MM.1S (cell line): ENCODE data around the gene TERT.

Experiments
- EZH2 ChIP-seq: fragments of 300-600 bp; sonication (generic); optimal IDR thresholded peaks from 2 replicates; pipeline ENCODE3; 2017; ENCODE audit warnings: low read depth, mild to moderate bottlenecking, antibody characterized with exemption, low read length, mixed read lengths
- TF ChIP-seq, protein P1 (sequence below): fragments of 300-600 bp; sonication (generic); IDR thresholded peaks from 2 replicates; pipeline ENCODE4 v1.5.1; 2016; ENCODE audit warnings: antibody characterized with exemption, low read length, mixed read lengths

DNA sequence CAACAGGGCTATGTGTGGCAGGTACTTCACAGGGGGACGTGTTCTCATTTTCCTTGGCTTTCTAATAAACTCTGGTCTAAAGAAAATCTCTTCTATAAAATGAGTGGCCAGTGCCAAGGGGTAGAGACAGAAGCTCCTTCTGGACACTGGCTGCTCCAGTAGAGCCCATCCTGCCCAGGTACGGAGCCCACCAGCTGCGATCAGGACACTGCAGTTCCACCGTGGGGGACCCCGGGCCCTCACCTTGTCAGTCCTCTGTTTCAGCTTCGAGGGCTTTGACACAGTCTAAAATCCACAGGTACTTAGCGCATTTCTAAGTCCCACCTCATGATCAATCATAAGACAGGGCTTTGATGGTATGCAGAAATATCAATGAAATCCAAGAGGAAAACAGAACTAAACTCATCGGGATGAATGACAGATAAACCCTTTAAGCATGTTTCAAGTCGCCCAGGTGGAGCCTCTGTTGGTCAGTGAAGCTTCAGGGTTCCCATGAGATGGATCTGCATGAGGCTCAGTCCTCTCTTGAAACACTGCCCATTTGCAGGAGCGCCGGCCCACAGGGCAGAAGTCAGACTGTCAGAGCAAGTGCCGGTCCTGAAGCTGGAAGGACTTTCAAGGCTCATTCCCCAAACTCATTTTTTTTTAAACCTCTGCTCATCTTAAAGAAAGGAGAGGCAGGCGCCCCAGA lies 20.3 kb upstream of the TERT start:
- TF ChIP-seq, protein P1, sequence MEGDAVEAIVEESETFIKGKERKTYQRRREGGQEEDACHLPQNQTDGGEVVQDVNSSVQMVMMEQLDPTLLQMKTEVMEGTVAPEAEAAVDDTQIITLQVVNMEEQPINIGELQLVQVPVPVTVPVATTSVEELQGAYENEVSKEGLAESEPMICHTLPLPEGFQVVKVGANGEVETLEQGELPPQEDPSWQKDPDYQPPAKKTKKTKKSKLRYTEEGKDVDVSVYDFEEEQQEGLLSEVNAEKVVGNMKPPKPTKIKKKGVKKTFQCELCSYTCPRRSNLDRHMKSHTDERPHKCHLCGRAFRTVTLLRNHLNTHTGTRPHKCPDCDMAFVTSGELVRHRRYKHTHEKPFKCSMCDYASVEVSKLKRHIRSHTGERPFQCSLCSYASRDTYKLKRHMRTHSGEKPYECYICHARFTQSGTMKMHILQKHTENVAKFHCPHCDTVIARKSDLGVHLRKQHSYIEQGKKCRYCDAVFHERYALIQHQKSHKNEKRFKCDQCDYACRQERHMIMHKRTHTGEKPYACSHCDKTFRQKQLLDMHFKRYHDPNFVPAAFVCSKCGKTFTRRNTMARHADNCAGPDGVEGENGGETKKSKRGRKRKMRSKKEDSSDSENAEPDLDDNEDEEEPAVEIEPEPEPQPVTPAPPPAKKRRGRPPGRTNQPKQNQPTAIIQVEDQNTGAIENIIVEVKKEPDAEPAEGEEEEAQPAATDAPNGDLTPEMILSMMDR = no peak
- no peak for TF ChIP-seq EZH2
